Nephron progenitor cell (in vitro differentiated cells): ENCODE data around the gene MCOLN1.

Experiments
- DNase-seq: peaks from one replicate; pipeline ENCODE4 v3.0.0; 2021
- H3K27ac Mint-ChIP-seq: 2 replicates; pipeline ENCODE4 v1.8.0; 2021; ENCODE audit warnings: mild to moderate bottlenecking, moderate library complexity, mixed read lengths
- H3K27me3 Mint-ChIP-seq: 2 replicates; pipeline ENCODE4 v1.8.0; 2021; ENCODE audit warnings: mild to moderate bottlenecking, low read depth, mixed read lengths; ENCODE audit not compliant: poor library complexity
- H3K36me3 Mint-ChIP-seq: 2 replicates; pipeline ENCODE4 v1.8.0; 2021; ENCODE audit warnings: low read depth, mixed read lengths
- H3K4me1 Mint-ChIP-seq: 2 replicates; pipeline ENCODE4 v1.8.0; 2021; ENCODE audit warnings: mixed read lengths
- H3K4me3 Mint-ChIP-seq: 2 replicates; pipeline ENCODE4 v1.8.0; 2021; ENCODE audit warnings: mild to moderate bottlenecking, moderate library complexity, mixed read lengths
- H3K9me3 Mint-ChIP-seq: 2 replicates; pipeline ENCODE4 v1.8.0; 2021; ENCODE audit warnings: mild to moderate bottlenecking, moderate library complexity, mixed read lengths
- TF ChIP-seq, protein P1 (sequence below): fragments of 200-600 bp; sonication (generic); IDR thresholded peaks from 2 replicates; pipeline ENCODE4 v1.5.0; 2021; ENCODE audit warnings: antibody characterized with exemption

Gene MCOLN1

DNA sequence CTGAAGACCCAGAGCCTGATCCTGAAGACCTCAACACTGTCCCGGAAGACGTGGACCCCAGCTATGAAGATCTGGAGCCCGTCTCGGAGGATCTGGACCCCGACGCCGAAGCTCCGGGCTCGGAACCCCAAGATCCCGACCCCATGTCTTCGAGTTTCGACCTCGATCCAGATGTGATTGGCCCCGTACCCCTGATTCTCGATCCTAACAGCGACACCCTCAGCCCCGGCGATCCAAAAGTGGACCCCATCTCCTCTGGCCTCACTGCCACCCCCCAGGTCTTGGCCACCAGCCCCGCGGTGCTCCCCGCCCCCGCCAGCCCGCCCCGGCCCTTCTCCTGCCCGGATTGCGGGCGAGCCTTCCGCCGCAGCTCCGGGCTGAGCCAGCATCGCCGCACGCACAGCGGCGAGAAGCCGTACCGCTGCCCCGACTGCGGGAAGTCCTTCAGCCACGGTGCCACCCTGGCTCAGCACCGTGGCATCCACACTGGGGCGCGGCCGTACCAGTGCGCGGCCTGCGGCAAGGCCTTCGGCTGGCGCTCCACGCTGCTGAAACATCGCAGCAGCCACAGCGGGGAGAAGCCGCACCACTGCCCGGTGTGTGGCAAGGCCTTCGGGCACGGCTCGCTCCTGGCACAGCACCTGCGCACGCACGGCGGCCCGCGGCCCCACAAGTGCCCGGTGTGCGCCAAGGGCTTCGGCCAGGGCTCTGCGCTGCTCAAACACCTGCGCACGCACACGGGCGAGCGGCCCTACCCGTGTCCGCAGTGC lies 2.9 kb upstream of the MCOLN1 start:
- TF ChIP-seq, protein P1, sequence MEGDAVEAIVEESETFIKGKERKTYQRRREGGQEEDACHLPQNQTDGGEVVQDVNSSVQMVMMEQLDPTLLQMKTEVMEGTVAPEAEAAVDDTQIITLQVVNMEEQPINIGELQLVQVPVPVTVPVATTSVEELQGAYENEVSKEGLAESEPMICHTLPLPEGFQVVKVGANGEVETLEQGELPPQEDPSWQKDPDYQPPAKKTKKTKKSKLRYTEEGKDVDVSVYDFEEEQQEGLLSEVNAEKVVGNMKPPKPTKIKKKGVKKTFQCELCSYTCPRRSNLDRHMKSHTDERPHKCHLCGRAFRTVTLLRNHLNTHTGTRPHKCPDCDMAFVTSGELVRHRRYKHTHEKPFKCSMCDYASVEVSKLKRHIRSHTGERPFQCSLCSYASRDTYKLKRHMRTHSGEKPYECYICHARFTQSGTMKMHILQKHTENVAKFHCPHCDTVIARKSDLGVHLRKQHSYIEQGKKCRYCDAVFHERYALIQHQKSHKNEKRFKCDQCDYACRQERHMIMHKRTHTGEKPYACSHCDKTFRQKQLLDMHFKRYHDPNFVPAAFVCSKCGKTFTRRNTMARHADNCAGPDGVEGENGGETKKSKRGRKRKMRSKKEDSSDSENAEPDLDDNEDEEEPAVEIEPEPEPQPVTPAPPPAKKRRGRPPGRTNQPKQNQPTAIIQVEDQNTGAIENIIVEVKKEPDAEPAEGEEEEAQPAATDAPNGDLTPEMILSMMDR = no peak
- no peak overlapping the region for H3K27ac Mint-ChIP-seq

DNA sequence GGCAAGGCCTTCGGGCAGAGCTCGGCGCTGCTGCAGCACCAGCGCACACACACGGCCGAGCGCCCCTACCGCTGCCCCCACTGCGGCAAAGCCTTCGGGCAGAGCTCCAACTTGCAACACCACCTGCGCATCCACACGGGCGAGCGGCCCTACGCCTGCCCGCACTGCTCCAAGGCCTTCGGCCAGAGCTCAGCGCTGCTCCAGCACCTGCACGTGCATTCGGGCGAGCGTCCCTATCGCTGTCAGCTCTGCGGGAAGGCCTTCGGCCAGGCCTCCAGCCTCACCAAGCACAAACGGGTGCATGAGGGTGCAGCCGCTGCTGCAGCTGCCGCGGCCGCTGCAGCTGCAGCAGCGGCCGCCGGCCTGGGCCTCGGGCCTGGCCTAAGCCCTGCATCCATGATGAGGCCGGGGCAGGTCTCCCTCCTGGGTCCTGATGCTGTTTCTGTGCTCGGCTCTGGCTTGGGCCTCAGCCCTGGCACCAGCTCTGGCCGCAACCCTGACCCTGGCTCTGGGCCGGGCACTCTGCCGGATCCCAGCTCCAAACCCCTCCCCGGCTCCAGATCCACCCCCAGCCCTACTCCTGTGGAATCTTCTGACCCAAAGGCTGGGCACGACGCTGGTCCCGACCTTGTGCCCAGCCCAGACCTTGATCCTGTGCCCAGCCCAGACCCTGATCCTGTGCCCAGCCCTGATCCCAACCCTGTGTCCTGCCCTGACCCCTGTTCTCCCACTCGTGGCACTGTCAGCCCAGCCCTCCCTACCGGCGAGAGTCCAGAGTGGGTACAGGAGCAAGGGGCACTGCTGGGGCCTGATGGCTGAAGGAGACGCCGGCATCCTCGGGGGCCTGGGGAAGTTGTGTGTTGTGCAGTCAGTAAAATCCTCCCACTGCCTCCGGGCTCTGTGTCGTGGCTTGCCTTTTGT lies 2.0 kb upstream of the MCOLN1 start:
- peaks cover 3% of the 10 kb centered on the region for H3K27me3 Mint-ChIP-seq
- no peak overlapping the region for H3K27ac Mint-ChIP-seq
- no peak for DNase-seq
- peaks cover 35% of the 10 kb centered on the region for H3K4me1 Mint-ChIP-seq
- TF ChIP-seq, protein P1 = no peak
- no peaks in the 10 kb centered on the region for H3K9me3 Mint-ChIP-seq
- H3K4me3 Mint-ChIP-seq = no peak overlapping the region
- peaks cover 19% of the 10 kb centered on the region for H3K36me3 Mint-ChIP-seq

More for the DNA sequence above, 2.9 kb upstream of the MCOLN1 start:
- peaks cover 6% of the 10 kb centered on the region for H3K27me3 Mint-ChIP-seq
- no peaks in the 10 kb centered on the region for H3K9me3 Mint-ChIP-seq
- peaks cover 43% of the 10 kb centered on the region for H3K4me1 Mint-ChIP-seq
- DNase-seq = no peak
- H3K4me3 Mint-ChIP-seq = no peak overlapping the region
- peaks cover 19% of the 10 kb centered on the region for H3K36me3 Mint-ChIP-seq

DNA sequence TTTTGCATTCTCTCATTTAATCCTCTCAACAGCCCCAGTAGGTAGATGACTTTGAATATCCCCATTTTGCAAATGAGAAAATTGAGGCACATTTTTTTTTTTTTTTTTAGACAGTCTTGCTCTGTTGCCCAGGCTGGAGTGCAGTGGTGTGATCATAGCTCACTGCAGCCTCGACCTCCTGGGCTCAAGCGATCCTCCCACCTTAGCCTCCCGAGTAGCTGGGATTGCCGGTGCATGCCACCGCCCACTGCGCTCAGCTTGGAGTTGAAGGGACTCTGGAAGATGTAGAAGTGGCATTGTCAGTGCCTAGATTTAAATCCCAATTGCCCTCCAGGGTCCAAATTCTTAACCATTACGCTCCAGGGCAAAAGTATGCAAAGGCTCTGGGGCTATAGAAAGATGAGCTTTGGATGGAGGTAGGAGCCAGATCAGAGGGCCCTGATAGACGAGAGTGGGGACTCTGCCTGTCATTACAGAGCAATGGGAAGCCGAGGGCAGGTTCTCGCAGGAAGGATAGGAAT lies 813 bp upstream of the MCOLN1 start:
- H3K4me3 Mint-ChIP-seq = peak overlapping the region; percentile 84
- H3K27me3 Mint-ChIP-seq = peaks cover 3% of the 10 kb centered on the region
- H3K9me3 Mint-ChIP-seq = no peaks in the 10 kb centered on the region
- H3K27ac Mint-ChIP-seq = no peak overlapping the region
- H3K4me1 Mint-ChIP-seq = peaks cover 30% of the 10 kb centered on the region
- H3K36me3 Mint-ChIP-seq = peaks cover 19% of the 10 kb centered on the region
- DNase-seq = no peak
- TF ChIP-seq, protein P1 = no peak

DNA sequence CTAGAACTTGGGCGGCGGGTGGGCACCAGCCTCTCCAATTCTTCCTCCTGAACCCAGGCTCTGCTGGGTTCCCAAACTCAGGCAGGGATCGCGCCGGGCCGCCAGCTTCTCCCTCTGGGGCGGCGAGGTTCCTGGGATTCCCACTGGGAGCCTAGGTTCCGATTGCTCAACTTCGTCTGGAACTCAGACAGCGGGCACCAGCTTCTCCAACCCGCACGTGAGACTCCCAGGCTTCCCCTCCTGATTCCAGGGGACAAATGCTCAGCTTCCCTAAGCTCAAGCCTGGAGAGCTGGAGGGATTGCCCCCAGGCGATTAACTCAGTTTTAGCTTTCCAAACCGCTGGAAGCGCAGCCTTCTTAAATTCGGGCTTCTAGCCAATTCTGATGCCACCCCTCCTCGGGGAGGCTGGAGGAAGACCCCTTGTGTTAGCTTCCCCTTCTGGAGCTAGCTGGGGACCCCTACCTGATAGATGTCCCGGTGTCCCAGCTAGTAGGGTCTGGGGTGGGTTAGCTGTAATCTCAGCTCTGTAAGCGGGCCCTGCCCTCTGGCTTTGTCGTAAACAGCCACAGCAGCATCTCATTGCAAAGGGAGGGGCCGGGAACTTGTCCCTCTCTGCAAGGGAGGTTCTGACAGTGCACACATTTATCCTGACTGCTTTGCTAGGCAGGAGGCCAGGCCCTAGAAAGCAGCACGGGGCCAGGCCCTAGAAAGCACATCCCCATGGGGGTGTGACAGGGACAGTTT lies 671 bp downstream of the MCOLN1 start:
- TF ChIP-seq, protein P1 = no peak
- Mint-ChIP-seq H3K27ac (no peak overlapping the region), H3K4me3 (peak overlapping the region; percentile 83), H3K36me3 (peaks cover 17% of the 10 kb centered on the region), H3K4me1 (peaks cover 15% of the 10 kb centered on the region), H3K27me3 (no peaks in the 10 kb centered on the region), H3K9me3 (no peaks in the 10 kb centered on the region)
- DNase-seq = no peak

DNA sequence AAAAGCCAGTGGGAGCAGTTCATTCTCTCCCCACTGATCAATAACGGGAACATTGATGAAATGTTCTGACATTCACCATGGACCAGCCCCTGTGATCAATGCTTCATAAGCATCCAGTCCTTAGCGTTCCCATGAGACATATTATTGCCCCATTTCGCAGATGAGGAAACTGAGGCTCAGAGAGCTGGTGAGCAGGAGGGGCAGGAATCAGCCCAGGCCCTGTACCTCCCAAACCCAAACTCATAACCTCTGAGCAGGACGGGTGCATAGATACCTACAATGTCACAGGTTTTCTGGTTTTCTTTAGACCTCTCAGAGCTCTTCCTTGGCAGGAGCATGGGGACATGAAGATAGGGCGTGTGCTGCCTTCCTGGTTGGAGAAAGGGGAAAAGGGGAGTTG lies 2.1 kb downstream of the MCOLN1 start:
- peaks cover 5% of the 10 kb centered on the region for H3K36me3 Mint-ChIP-seq
- no peaks in the 10 kb centered on the region for H3K27me3 Mint-ChIP-seq
- H3K4me3 Mint-ChIP-seq = no peak overlapping the region
- H3K27ac Mint-ChIP-seq = no peak overlapping the region
- no peaks in the 10 kb centered on the region for H3K9me3 Mint-ChIP-seq
- TF ChIP-seq, protein P1 = no peak
- H3K4me1 Mint-ChIP-seq = peaks cover 12% of the 10 kb centered on the region
- no peak for DNase-seq
